NCI-H774 (cell line): ENCODE results near the gene BRD7.

Experiments
- DNase-seq: peaks from one replicate; lab custom pipeline; 2025; lab: John Stamatoyannopoulos, UW

BRD7 gene

DNA sequence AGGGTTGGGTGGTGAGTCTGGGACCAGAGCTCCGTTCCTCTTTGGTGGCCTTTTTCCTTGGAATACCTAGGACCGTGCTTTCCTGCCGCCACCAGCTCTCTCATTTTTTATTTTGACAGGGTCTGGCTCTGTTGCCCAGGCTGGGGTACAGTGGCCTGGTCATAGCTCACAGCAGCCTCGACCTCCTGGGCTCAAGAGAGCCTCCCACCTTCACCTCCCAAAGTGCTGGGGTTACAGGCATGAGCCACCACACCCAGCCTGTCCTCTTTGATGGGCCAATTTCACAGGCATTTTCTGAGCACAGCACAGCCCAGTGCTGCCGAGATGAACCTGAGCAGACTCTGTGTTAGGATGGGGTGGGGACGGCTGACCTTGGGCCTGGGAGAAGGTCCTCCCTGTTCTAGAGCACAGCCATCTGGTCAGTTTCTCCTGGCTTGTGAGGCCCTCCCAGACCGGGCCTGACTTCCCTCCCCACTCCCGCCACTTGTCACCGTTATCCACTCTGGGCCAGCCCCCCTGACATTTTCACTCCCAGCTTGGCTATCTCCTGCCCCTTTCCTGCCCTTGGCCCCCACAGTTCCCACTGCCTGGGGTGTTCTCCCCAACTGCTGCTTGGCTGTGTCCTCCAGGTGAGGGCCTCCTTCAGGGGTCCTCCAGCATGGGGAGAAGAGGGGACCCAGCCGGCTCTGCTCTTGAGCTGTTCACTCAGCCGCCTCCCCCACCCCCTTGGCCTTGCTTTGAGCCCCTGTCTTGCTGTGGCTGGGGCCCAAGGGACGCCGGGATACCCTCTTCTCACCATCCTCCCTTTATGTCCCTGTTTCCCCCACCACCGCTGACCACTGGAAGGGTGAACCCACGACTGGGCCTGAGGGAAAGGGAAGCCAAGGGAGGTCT lies 97.4 kb downstream of the BRD7 start:
- no peak for DNase-seq

DNA sequence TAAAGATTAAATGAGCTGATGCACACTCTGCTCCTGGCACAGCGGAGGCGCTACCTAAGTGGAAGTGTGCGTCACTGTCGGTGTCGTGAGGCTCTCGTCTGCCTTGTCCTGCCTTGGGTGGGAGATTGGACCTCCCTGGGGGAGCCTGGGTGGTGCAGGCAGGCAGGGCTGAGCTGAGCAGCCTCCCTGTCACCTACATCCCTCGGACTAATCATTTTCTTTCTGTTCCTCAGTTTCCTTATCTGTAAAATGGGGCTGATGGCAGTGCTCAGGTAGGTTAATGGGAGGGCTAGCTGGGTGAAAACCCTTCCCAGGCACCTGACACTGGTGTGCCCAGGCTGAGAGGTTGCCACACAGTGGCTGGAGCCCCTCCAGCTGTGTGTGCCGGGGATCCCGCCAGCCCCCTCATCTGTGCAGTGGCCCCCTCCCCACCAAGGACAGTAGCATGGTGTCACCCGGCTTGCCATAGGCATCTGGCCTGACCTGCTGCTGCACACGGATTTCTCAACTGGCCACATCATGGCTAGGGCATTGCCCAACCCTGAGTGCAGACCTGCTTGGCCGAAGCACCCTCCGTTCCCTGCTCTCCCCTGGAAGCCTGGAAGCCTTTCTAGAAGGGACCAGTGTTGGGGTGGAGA lies 98.2 kb downstream of the BRD7 start:
- DNase-seq = no peak

DNA sequence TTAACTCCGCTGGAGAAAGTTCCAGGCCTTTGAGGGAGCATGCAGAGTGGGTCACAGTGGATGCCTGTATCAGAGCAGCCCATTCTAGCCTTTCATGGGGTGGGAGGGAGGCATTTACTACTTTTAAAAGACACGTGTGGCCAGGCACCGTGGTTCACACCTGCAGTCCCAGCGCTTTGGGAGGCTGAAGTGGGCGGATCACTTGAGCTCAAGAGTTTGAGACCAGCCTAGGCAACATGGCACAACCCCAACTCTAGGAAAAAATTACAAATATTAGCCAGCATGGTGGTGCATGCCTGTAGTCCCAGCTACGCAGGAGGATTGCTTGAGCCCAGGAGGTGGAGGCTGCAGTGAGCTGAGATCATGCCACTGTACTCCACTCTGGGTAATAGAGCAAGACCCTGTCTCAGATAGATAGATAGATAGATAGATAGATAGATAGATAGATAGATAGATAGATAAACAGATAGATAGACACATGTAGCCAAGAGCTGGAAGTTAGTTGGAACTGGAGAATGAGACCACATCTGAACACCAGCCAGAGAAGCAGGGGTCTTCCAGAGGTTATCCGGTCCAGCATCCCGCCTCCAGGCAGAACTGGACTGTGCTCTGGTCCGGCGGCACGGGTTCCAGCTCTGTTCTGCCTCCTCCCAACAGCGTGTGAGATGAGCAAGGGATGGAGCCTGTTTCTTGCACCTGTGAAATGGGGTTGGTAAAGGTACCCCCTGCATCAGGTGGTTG lies 98.8 kb downstream of the BRD7 start:
- no peak for DNase-seq

DNA sequence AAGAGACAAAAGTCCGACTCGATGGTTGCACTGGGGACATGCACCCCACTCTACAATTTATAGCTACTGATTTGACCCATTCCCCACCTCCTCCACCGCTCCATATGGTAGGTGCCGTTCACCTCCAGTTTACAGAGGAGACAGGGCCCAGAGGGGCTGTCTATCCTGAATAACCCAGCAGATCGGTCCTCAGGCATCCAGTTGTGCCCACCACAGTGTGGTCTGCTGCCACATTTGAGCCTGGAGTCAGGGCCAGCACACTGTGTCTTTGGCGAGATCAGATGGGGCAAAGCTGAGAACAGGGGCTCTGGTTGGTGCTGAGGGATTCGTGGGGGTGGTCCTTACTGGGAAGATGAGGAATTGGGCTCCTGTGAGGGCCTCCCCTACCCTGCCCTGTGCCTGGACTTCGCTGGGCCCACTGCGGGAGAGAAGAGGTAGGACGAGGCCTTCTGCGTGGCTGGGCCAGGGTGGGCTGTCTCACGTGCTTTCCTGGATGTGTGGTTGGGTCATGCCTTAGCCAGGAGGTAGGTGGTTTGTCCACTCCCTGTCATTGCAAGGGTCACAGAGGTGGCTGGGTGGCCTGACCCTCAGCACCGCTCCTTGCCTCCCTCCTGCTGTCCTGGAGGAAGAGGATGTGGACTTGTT lies 99.6 kb downstream of the BRD7 start:
- no peak for DNase-seq

DNA sequence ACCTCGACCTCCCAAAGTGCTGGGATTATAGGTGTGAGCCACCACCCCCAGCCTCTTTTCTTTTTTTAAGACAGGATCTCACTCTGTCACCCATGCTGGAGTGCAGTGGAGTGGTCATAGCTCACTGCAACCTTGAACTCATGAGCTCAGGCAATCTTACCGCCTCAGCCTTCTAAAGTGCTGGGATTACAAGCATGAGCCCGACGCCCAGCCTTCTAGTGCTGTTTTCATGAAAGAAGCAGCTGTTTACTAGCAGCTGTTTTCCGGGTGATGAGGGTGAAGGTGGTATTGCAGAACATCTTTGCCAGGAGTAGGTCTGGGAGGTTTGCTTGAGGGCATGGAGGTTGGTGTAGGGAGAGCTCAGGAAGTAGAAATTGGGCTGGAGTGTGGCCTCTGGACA lies 100.4 kb downstream of the BRD7 start:
- DNase-seq = no peak

DNA sequence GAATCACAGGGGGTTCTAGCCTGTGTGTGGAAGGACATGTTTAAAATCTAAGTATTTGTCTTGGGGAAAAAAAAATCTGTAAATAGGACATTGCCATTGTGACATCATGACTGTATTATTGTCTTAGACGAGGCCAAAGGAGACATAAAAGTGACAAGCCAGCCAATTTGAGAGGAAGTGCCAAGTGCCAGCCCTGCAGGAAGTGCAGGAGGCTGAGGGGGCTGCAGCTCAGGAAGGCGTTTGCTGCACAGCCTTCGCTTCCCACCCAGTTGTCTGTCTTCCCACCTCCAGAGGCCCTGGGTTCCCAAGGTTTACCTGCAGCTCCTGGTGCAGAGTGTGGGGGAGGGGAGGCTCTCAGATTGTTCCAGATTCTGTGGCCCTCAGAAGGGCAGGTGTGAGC lies 101.1 kb downstream of the BRD7 start:
- DNase-seq = no peak

DNA sequence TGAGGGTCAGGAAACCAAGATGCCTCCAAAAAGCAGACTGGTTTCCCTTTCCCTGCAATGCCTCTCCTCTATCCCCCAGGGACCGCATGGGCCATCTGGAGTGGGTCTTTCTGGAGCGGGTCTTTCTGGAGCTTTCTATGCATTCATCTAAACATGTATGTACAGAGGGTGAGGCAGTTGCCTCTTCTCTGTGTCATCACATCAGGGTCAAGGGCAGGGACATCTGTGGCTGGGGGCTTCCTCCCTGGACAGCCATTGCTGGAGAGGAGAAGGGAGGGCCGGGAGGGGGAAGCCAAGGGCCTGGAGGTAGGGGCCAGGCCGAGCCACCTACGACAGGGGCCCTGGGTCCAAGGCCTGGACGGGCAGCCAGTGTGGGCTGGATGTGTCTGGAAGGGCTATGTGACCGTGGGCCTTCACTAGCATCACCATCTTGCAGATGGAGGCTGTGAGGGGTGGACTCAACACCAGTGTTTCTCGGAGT lies 101.6 kb downstream of the BRD7 start:
- no peak for DNase-seq

DNA sequence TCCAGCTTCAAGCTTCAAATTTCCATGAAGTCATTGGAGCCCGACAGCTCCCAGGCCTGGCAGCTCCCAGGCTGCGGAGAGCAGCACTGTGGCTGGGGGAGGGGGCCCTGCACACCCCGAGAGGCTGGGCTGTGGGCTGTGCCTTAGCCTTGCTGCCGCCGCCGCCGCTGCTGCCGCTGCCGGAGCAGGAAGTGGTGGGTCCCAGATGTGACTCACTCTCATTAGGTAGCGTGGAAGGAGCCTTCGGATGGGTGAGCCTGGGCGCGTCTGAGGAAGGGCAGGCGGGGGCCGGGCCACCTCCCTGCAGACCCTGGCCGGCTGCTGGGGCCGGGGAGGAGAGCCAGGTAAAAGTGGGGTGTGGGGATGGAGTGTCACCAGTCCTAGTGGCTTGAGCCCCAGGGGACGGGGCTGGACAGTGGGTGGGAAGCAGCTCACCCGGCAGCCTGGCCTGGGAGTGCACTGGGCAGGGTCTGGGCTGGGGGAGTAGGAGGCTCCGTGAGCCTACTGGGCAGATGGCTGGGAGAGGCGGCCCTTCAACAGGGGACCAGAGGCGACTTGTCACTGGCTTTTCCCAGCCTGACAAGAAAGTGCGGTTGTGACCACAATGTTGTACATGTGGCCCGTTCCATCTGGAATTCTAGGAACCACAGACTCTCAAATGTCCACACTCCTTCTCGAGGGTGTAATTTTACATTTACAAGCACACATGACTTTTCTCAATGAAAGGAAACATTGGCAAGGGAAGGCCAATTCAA lies 102.3 kb downstream of the BRD7 start, which contains the start of gene ADCY7:
Gene ADCY7 (plus strand): TSS at position 215 of the 755 bp plus-strand sequence. CDS start 21,629 bp downstream, outside the sequence.
- no peak for DNase-seq
